ENCODE data around the gene IGSF9B.

GRCh38 chr11:133938166-133938565 lies 18.6 kb downstream of the IGSF9B start:
- TF ChIP-seq USF1 (IDR thresholded peaks at IDR 0.05) (no peak), NFIC (IDR thresholded peaks at IDR 0.05) (no peak), YY1 (IDR thresholded peaks at IDR 0.05; ENCODE audit: low read depth) (no peak), EGR1 (IDR thresholded peaks at IDR 0.05) (no peak), TEAD4 (IDR thresholded peaks at IDR 0.05) (no peak), TCF12 (IDR thresholded peaks at IDR 0.05; ENCODE audit: low read depth) (no peak), CEBPB (IDR thresholded peaks at IDR 0.05) (no peak), REST (IDR thresholded peaks at IDR 0.05; ENCODE audit: low read depth) (no peak), EP300 (IDR thresholded peaks at IDR 0.05; ENCODE audit: borderline replicate concordance) (no peak), TAF1 (IDR thresholded peaks at IDR 0.05; ENCODE audit: low read depth) (no peak), CREB1 (IDR thresholded peaks at IDR 0.05; ENCODE audit: low read depth) (no peak), MAX (IDR thresholded peaks at IDR 0.05) (no peak), FOXM1 (IDR thresholded peaks at IDR 0.05; ENCODE audit: borderline replicate concordance, low read depth) (no peak), ZBTB7A (IDR thresholded peaks at IDR 0.05; ENCODE audit: low read depth) (no peak)

Data from Ishikawa (cell line).